SKM-1 (cell line): Measurements from ENCODE around the gene HOXB9.
A peak's percentile ranks its signal among the peaks of the same experiment; 100 is the strongest.

Experiments used
- DNase-seq: peaks from one replicate; lab custom pipeline; 2025; ENCODE audit not compliant: unreplicated experiment; lab: John Stamatoyannopoulos, UW

The HOXB9 gene

GRCh38 chr17:48599354-48599753 lies 26.8 kb downstream of the HOXB9 start:
- no peak for DNase-seq

GRCh38 chr17:48598736-48599135 lies 27.4 kb downstream of the HOXB9 start:
- DNase-seq, result no peak

- DNase-seq, result no peak
Observed at GRCh38 chr17:48597778-48598631, 28.2 kb downstream of the HOXB9 start.

GRCh38 chr17:48597528-48597777 lies 28.7 kb downstream of the HOXB9 start:
- no peak for DNase-seq

- no peak for DNase-seq
Observed at GRCh38 chr17:48596735-48597527, 29.2 kb downstream of the HOXB9 start.

- no peak for DNase-seq
Observed at GRCh38 chr17:48596000-48596734, 30.0 kb downstream of the HOXB9 start.

- DNase-seq, result no peak
Observed at GRCh38 chr17:48595278-48595999, 30.7 kb downstream of the HOXB9 start.

- DNase-seq, result no peak
Observed at GRCh38 chr17:48594538-48595277, 31.4 kb downstream of the HOXB9 start.

- peak; percentile 42 for DNase-seq
Observed at GRCh38 chr17:48593840-48594537, 32.2 kb downstream of the HOXB9 start.

GRCh38 chr17:48593126-48593829 lies 32.9 kb downstream of the HOXB9 start, which contains the start of gene HOXB5:
TSS of gene HOXB5 (minus strand) at chr17:48593779. CDS start at chr17:48593682, 97 bp downstream.
- DNase-seq, result no peak

- DNase-seq, result no peak
Observed at GRCh38 chr17:48592577-48592976, 33.6 kb downstream of the HOXB9 start.

- no peak for DNase-seq
Observed at GRCh38 chr17:48592057-48592514, 34.1 kb downstream of the HOXB9 start.

- DNase-seq, result no peak
Observed at GRCh38 chr17:48591255-48592056, 34.7 kb downstream of the HOXB9 start.

GRCh38 chr17:48590607-48591161 lies 35.5 kb downstream of the HOXB9 start:
- no peak for DNase-seq

GRCh38 chr17:48589831-48590606 lies 36.1 kb downstream of the HOXB9 start, which contains the start of gene HOXB3:
TSS of gene HOXB3 (minus strand) at chr17:48590241. CDS start at chr17:48552474, 37,767 bp downstream.
- no peak for DNase-seq

GRCh38 chr17:48589060-48589830 lies 36.9 kb downstream of the HOXB9 start:
- no peak for DNase-seq
